GM18870 (cell line): ENCODE measurements around the gene CCDC40.

Source experiments
- ATAC-seq: cut with Tn5 transposase; IDR thresholded peaks from one replicate; pipeline ENCODE4 v1.9.1; 2021; ENCODE audit warnings: moderate library complexity; ENCODE audit not compliant: unreplicated experiment

The CCDC40 gene

GRCh38 chr17:80112471-80113032 is 76.1 kb downstream of the CCDC40 start:
- ATAC-seq, result no peak

- ATAC-seq, result no peak
Measured at GRCh38 chr17:80113033-80113484, 76.6 kb downstream of the CCDC40 start.

- no peak for ATAC-seq
Measured at GRCh38 chr17:80114758-80115157, 78.3 kb downstream of the CCDC40 start.

GRCh38 chr17:80115159-80115558 is 78.7 kb downstream of the CCDC40 start:
- no peak for ATAC-seq

- ATAC-seq, result no peak
Measured at GRCh38 chr17:80116276-80116920, 80.0 kb downstream of the CCDC40 start.

GRCh38 chr17:80116921-80117380 is 80.5 kb downstream of the CCDC40 start:
- ATAC-seq, result no peak

GRCh38 chr17:80117491-80118401 is 81.3 kb downstream of the CCDC40 start:
- ATAC-seq, result no peak

GRCh38 chr17:80118601-80119270 is 82.3 kb downstream of the CCDC40 start:
- no peak for ATAC-seq

GRCh38 chr17:80119271-80119791 is 82.9 kb downstream of the CCDC40 start:
- ATAC-seq, result no peak

- no peak for ATAC-seq
Measured at GRCh38 chr17:80119839-80120238, 83.4 kb downstream of the CCDC40 start.

- no peak for ATAC-seq
Measured at GRCh38 chr17:80122026-80122575, 85.7 kb downstream of the CCDC40 start.

GRCh38 chr17:80122926-80123505 is 86.6 kb downstream of the CCDC40 start:
- ATAC-seq, result no peak

- no peak for ATAC-seq
Measured at GRCh38 chr17:80123791-80124190, 87.3 kb downstream of the CCDC40 start.

- ATAC-seq, result no peak
Measured at GRCh38 chr17:80124351-80124981, 88.0 kb downstream of the CCDC40 start.

GRCh38 chr17:80125656-80126448 is 89.4 kb downstream of the CCDC40 start:
- no peak for ATAC-seq

- ATAC-seq, result no peak
Measured at GRCh38 chr17:80126449-80126715, 89.9 kb downstream of the CCDC40 start.

- no peak for ATAC-seq
Measured at GRCh38 chr17:80129006-80129565, 92.6 kb downstream of the CCDC40 start.

- no peak for ATAC-seq
Measured at GRCh38 chr17:80130992-80131391, 94.5 kb downstream of the CCDC40 start.
